ENCODE data around the gene ERFL. TPM values are rescaled to one million over a fixed set of nuclear protein-coding genes. Genes with fewer than 3 reads are reported as not detected.

Gene ERFL
- 0.49 TPM for total RNA-seq

DNA sequence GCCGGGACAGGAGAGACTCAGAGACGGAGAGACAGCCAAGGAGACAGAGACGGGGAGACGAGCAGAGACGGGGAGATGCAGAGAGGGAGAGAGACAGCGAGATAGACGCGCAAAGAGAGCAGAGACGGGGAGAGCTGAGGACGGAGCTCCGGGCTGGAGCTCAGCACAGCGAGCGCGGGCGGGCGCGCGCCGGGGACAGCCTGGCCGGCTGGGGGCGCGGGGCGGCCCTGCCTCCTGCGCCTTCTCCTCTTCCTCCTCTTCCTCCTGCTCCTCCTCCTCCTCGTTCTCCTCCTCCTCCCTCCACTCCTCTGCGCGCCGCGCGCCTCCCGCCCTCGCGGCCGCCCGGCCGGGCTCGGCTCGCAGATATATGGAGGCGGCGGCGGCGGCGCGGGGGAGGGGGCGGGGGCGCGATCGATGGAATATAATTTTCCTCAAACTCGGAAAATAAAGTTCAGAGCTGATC lies at the start of gene ERFL:
Gene ERFL, minus strand, starts transcription at position 229 of the 463 bp plus-strand sequence. CDS start 15,530 bp downstream, outside the sequence.
- H3K9me3 ChIP-seq = no peaks in the 10 kb centered on the region
- TF ChIP-seq POLR2A (IDR thresholded peaks at IDR 0.05) (no peak), POLR2AphosphoS5 (IDR thresholded peaks at IDR 0.05; ENCODE audit: insufficient read depth in 1 of 2, low read depth in 1 of 2) (no peak)
- TF ChIP-seq, protein P1, sequence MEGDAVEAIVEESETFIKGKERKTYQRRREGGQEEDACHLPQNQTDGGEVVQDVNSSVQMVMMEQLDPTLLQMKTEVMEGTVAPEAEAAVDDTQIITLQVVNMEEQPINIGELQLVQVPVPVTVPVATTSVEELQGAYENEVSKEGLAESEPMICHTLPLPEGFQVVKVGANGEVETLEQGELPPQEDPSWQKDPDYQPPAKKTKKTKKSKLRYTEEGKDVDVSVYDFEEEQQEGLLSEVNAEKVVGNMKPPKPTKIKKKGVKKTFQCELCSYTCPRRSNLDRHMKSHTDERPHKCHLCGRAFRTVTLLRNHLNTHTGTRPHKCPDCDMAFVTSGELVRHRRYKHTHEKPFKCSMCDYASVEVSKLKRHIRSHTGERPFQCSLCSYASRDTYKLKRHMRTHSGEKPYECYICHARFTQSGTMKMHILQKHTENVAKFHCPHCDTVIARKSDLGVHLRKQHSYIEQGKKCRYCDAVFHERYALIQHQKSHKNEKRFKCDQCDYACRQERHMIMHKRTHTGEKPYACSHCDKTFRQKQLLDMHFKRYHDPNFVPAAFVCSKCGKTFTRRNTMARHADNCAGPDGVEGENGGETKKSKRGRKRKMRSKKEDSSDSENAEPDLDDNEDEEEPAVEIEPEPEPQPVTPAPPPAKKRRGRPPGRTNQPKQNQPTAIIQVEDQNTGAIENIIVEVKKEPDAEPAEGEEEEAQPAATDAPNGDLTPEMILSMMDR (IDR thresholded peaks at IDR 0.05) = no peak

GRCh38 chr19:41977916-41978315 lies 49.7 kb upstream of the ERFL start:
- TF ChIP-seq POLR2AphosphoS5 (IDR thresholded peaks at IDR 0.05; ENCODE audit: insufficient read depth in 1 of 2, low read depth in 1 of 2) (no peak), POLR2A (IDR thresholded peaks at IDR 0.05) (no peak)
- TF ChIP-seq, protein P1 (IDR thresholded peaks at IDR 0.05) = no peak
- no peaks in the 10 kb centered on the region for H3K4me1 ChIP-seq
- H3K4me3 ChIP-seq = no peak overlapping the region
- no peak overlapping the region for H3K27ac ChIP-seq
- no peaks in the 10 kb centered on the region for H3K27me3 ChIP-seq
- no peaks in the 10 kb centered on the region for H3K36me3 ChIP-seq
- no peaks in the 10 kb centered on the region for H3K9me3 ChIP-seq
- no peak for DNase-seq (ENCODE audit: extremely low spot score in 2 of 2)
- intact Hi-C loops (cut with DNase I) = no loop called here

More for the DNA sequence above, at the start of gene ERFL:
- peak within 1 kb of the TSS; percentile 36 to 50 for H3K4me3 ChIP-seq
- H3K27me3 ChIP-seq = peaks cover 43% of the 10 kb centered on the region
- H3K27ac ChIP-seq = no peak within 1 kb of the TSS
- H3K36me3 ChIP-seq = no peaks in the 10 kb centered on the region
- H3K4me1 ChIP-seq = peaks cover 19% of the 10 kb centered on the region
- intact Hi-C loops (cut with DNase I) = no loop called here
- DNase-seq (ENCODE audit: extremely low spot score in 2 of 2) = no peak

DNA sequence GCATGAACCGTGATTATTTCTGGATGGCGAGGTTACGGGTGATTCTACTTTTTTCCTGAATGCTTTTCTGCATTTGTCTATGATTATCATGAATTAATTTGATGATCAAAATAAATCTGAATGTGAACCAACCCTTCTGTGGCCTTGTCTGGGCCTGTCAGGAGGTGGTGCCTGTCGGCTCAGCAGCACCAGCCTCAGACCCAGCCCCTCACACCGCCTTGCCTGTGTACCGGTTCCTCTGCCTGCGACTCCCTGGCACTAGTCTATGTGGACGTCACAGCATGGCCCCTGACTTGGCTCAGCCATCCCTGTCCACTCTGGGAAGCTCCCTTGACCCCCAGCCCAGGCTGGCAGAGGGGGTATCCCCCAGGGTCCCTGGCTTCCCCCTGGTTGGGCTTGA lies 46.4 kb upstream of the ERFL start:
- TF ChIP-seq, protein P1 (IDR thresholded peaks at IDR 0.05) = no peak
- TF ChIP-seq POLR2AphosphoS5 (IDR thresholded peaks at IDR 0.05; ENCODE audit: insufficient read depth in 1 of 2, low read depth in 1 of 2) (no peak), POLR2A (IDR thresholded peaks at IDR 0.05) (no peak)
- Histone ChIP-seq H3K9me3 (no peaks in the 10 kb centered on the region), H3K4me1 (no peaks in the 10 kb centered on the region), H3K27me3 (no peaks in the 10 kb centered on the region), H3K27ac (no peak overlapping the region), H3K4me3 (no peak overlapping the region), H3K36me3 (no peaks in the 10 kb centered on the region)
- intact Hi-C loops (cut with DNase I) = no loop called here
- DNase-seq (ENCODE audit: extremely low spot score in 2 of 2) = no peak

GRCh38 chr19:41971363-41971762 lies 43.1 kb upstream of the ERFL start:
- no peaks in the 10 kb centered on the region for H3K9me3 ChIP-seq
- H3K36me3 ChIP-seq = no peaks in the 10 kb centered on the region
- H3K4me1 ChIP-seq = no peaks in the 10 kb centered on the region
- H3K4me3 ChIP-seq = no peak overlapping the region
- TF ChIP-seq, protein P1 (IDR thresholded peaks at IDR 0.05) = no peak
- H3K27ac ChIP-seq = no peak overlapping the region
- H3K27me3 ChIP-seq = no peaks in the 10 kb centered on the region
- DNase-seq (ENCODE audit: extremely low spot score in 2 of 2) = no peak
- intact Hi-C loops (cut with DNase I) = no loop called here

GRCh38 chr19:41969772-41970458 lies 41.7 kb upstream of the ERFL start:
- Histone ChIP-seq H3K9me3 (no peaks in the 10 kb centered on the region), H3K27ac (no peak overlapping the region), H3K4me3 (no peak overlapping the region), H3K36me3 (no peaks in the 10 kb centered on the region), H3K4me1 (no peaks in the 10 kb centered on the region), H3K27me3 (no peaks in the 10 kb centered on the region)
- intact Hi-C loops (cut with DNase I) = no loop called here
- DNase-seq (ENCODE audit: extremely low spot score in 2 of 2) = no peak
- TF ChIP-seq POLR2AphosphoS5 (IDR thresholded peaks at IDR 0.05; ENCODE audit: insufficient read depth in 1 of 2, low read depth in 1 of 2) (no peak), POLR2A (IDR thresholded peaks at IDR 0.05) (no peak)
- TF ChIP-seq, protein P1 (IDR thresholded peaks at IDR 0.05) = no peak
